ENCODE data around the gene CACNA1G. TPM values are rescaled to one million over a fixed set of nuclear protein-coding genes. Genes with fewer than 3 reads are reported as not detected.
A peak's percentile ranks its signal among the peaks of the same experiment; 100 is the strongest.

Gene CACNA1G
- total and polyA plus RNA-seq, 2 donors = 0.15 to 6.6 TPM

GRCh38 chr17:50631195-50631907 lies 70.8 kb downstream of the CACNA1G start:
- Histone ChIP-seq H3K4me3 (ENCODE audit: low read depth, low read length) (no peak overlapping the region), H3K4me1 (ENCODE audit: insufficient read depth) (no peaks in the 10 kb centered on the region), H3K36me3 (ENCODE audit: insufficient read depth) (no peaks in the 10 kb centered on the region), H3K27ac (ENCODE audit: low read depth) (no peak overlapping the region)
- WGBS = 63% methylated on average over 11 of the region's 11 CpGs
- DNase-seq (ENCODE audit: extremely low spot score) = no peak

GRCh38 chr17:50631908-50632571 lies 71.5 kb downstream of the CACNA1G start:
- Histone ChIP-seq H3K27ac (ENCODE audit: low read depth) (no peak overlapping the region), H3K36me3 (ENCODE audit: insufficient read depth) (no peaks in the 10 kb centered on the region), H3K4me1 (ENCODE audit: insufficient read depth) (no peaks in the 10 kb centered on the region), H3K4me3 (ENCODE audit: low read depth, low read length) (no peak overlapping the region)
- WGBS = 86% methylated on average over 9 of the region's 9 CpGs
- no peak for DNase-seq (ENCODE audit: extremely low spot score)

- DNase-seq (ENCODE audit: extremely low spot score) = no peak
Measured at GRCh38 chr17:50632637-50633036, 72.1 kb downstream of the CACNA1G start.

GRCh38 chr17:50633683-50634082 lies 73.2 kb downstream of the CACNA1G start:
- Histone ChIP-seq H3K4me1 (ENCODE audit: insufficient read depth) (no peaks in the 10 kb centered on the region), H3K36me3 (ENCODE audit: insufficient read depth) (no peaks in the 10 kb centered on the region), H3K27ac (ENCODE audit: low read depth) (no peak overlapping the region), H3K4me3 (ENCODE audit: low read depth, low read length) (no peak overlapping the region)
- 95% methylated on average over 9 of the region's 9 CpGs for WGBS
- DNase-seq (ENCODE audit: extremely low spot score) = no peak

More at GRCh38 chr17:50632637-50633036, 72.1 kb downstream of the CACNA1G start:
- Histone ChIP-seq H3K4me1 (ENCODE audit: insufficient read depth) (no peaks in the 10 kb centered on the region), H3K27ac (ENCODE audit: low read depth) (no peak overlapping the region), H3K36me3 (ENCODE audit: insufficient read depth) (no peaks in the 10 kb centered on the region), H3K4me3 (ENCODE audit: low read depth, low read length) (no peak overlapping the region)
- 91% methylated on average over 5 of the region's 5 CpGs for WGBS

- 13% methylated on average over 48 of the region's 48 CpGs for WGBS
- H3K4me3 ChIP-seq (ENCODE audit: low read depth, low read length) = peak within 1 kb of the TSS; percentile 50
- no peaks in the 10 kb centered on the region for H3K36me3 ChIP-seq (ENCODE audit: insufficient read depth)
- no peaks in the 10 kb centered on the region for H3K4me1 ChIP-seq (ENCODE audit: insufficient read depth)
- H3K27ac ChIP-seq (ENCODE audit: low read depth) = no peak within 1 kb of the TSS
- no peak for DNase-seq (ENCODE audit: extremely low spot score)
Measured at GRCh38 chr17:50634224-50634914, 73.9 kb downstream of the CACNA1G start, which contains the start of gene ABCC3. Gene ABCC3 (plus strand): TSS chr17:50634881. CDS start chr17:50634937, 56 bp downstream.

- no peak for DNase-seq (ENCODE audit: extremely low spot score)
- H3K4me1 ChIP-seq (ENCODE audit: insufficient read depth) = no peaks in the 10 kb centered on the region
- H3K27ac ChIP-seq (ENCODE audit: low read depth) = no peak overlapping the region
- H3K36me3 ChIP-seq (ENCODE audit: insufficient read depth) = no peaks in the 10 kb centered on the region
- 7% methylated on average over 52 of the region's 52 CpGs for WGBS
- H3K4me3 ChIP-seq (ENCODE audit: low read depth, low read length) = peak overlapping the region; percentile 50
Measured at GRCh38 chr17:50634915-50635731, 74.6 kb downstream of the CACNA1G start.

- no peaks in the 10 kb centered on the region for H3K36me3 ChIP-seq (ENCODE audit: insufficient read depth)
- DNase-seq (ENCODE audit: extremely low spot score) = no peak
- 60% methylated on average over 3 of the region's 3 CpGs for WGBS
- H3K4me1 ChIP-seq (ENCODE audit: insufficient read depth) = peaks cover 1% of the 10 kb centered on the region
- H3K4me3 ChIP-seq (ENCODE audit: low read depth, low read length) = no peak overlapping the region
- H3K27ac ChIP-seq (ENCODE audit: low read depth) = no peak overlapping the region
Measured at GRCh38 chr17:50635732-50635981, 75.1 kb downstream of the CACNA1G start.

GRCh38 chr17:50635982-50636803 lies 75.7 kb downstream of the CACNA1G start:
- H3K4me1 ChIP-seq (ENCODE audit: insufficient read depth) = peaks cover 1% of the 10 kb centered on the region

GRCh38 chr17:50636804-50637195 lies 76.3 kb downstream of the CACNA1G start:
- Histone ChIP-seq H3K36me3 (ENCODE audit: insufficient read depth) (no peaks in the 10 kb centered on the region), H3K4me1 (ENCODE audit: insufficient read depth) (peaks cover 1% of the 10 kb centered on the region), H3K27ac (ENCODE audit: low read depth) (no peak overlapping the region), H3K4me3 (ENCODE audit: low read depth, low read length) (no peak overlapping the region)
- WGBS = 92% methylated on average over 7 of the region's 7 CpGs
- DNase-seq (ENCODE audit: extremely low spot score) = no peak

More at GRCh38 chr17:50635982-50636803, 75.7 kb downstream of the CACNA1G start:
- DNase-seq (ENCODE audit: extremely low spot score) = no peak
- H3K27ac ChIP-seq (ENCODE audit: low read depth) = no peak overlapping the region
- no peaks in the 10 kb centered on the region for H3K36me3 ChIP-seq (ENCODE audit: insufficient read depth)
- no peak overlapping the region for H3K4me3 ChIP-seq (ENCODE audit: low read depth, low read length)
- 92% methylated on average over 9 of the region's 9 CpGs for WGBS

- Histone ChIP-seq H3K4me3 (ENCODE audit: low read depth, low read length) (no peak overlapping the region), H3K36me3 (ENCODE audit: insufficient read depth) (no peaks in the 10 kb centered on the region), H3K27ac (ENCODE audit: low read depth) (no peak overlapping the region), H3K4me1 (ENCODE audit: insufficient read depth) (peaks cover 1% of the 10 kb centered on the region)
- 91% methylated on average over 7 of the region's 7 CpGs for WGBS
- no peak for DNase-seq (ENCODE audit: extremely low spot score)
Measured at GRCh38 chr17:50637829-50638605, 77.5 kb downstream of the CACNA1G start.

- no peak for DNase-seq (ENCODE audit: extremely low spot score)
- no peak overlapping the region for H3K4me3 ChIP-seq (ENCODE audit: low read depth, low read length)
- H3K36me3 ChIP-seq (ENCODE audit: insufficient read depth) = no peaks in the 10 kb centered on the region
- no peak overlapping the region for H3K27ac ChIP-seq (ENCODE audit: low read depth)
- WGBS = 70% methylated on average over 2 of the region's 2 CpGs
- H3K4me1 ChIP-seq (ENCODE audit: insufficient read depth) = peaks cover 1% of the 10 kb centered on the region
Measured at GRCh38 chr17:50638606-50638965, 78.1 kb downstream of the CACNA1G start.

- WGBS = 14% methylated on average over 9 of the region's 9 CpGs
- Histone ChIP-seq H3K4me1 (ENCODE audit: insufficient read depth) (peaks cover 1% of the 10 kb centered on the region), H3K27ac (ENCODE audit: low read depth) (peak overlapping the region; percentile 27), H3K36me3 (ENCODE audit: insufficient read depth) (no peaks in the 10 kb centered on the region), H3K4me3 (ENCODE audit: low read depth, low read length) (no peak overlapping the region)
- DNase-seq (ENCODE audit: extremely low spot score) = peak; percentile 63
Measured at GRCh38 chr17:50638966-50639713, 78.6 kb downstream of the CACNA1G start.

Data from urinary bladder (tissue), 4 donors.